GM12873 (cell line): ENCODE results near the gene SLC2A10.

Experiments
- TF ChIP-seq, protein P1 (sequence below): IDR thresholded peaks from 2 replicates; pipeline ENCODE4 v1.5.1; 2012; ENCODE audit warnings: low read depth, mild to moderate bottlenecking, moderate library complexity, low read length, control low read depth; ENCODE audit not compliant: insufficient read depth; ENCODE audit errors: missing control alignments

The SLC2A10 gene

DNA sequence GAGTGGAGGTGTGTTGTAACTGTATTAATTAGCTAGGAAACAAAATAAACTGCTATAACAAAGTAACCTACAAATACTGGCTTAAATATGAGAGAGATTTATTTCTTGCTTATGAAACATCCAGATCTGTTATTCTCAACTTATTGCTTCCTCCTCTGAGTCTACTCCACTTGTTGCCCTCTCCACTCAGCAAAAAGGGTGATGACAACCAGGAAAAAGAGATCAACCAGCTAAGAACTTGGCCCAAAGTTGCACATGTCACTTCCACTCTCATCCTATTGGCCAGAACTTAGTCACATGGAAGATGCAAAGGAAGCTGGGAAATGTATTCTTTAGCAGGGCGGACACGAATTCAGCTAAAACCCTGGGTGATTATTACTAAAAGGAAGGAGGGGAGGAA, 15.0 kb upstream of the SLC2A10 start:
- TF ChIP-seq, protein P1, sequence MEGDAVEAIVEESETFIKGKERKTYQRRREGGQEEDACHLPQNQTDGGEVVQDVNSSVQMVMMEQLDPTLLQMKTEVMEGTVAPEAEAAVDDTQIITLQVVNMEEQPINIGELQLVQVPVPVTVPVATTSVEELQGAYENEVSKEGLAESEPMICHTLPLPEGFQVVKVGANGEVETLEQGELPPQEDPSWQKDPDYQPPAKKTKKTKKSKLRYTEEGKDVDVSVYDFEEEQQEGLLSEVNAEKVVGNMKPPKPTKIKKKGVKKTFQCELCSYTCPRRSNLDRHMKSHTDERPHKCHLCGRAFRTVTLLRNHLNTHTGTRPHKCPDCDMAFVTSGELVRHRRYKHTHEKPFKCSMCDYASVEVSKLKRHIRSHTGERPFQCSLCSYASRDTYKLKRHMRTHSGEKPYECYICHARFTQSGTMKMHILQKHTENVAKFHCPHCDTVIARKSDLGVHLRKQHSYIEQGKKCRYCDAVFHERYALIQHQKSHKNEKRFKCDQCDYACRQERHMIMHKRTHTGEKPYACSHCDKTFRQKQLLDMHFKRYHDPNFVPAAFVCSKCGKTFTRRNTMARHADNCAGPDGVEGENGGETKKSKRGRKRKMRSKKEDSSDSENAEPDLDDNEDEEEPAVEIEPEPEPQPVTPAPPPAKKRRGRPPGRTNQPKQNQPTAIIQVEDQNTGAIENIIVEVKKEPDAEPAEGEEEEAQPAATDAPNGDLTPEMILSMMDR = no peak

DNA sequence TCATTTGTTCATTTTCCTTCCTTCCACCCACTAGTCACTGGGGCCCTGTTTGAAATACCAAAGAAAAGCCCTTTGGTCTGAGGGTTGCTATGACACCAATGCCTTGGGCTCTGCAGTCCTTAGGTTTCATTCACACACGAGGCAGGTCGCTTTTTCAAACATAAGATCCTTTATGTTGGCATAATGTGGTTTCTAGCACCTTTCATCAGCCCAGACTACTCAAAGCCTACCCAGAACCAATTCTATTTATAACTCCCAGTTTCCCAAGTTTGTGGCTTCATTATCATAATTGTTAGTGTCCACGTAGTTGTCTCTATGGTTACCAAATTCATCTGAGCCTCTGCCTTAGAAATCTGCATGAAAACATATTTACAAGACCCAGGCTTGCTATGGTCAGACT, 13.6 kb upstream of the SLC2A10 start:
- TF ChIP-seq, protein P1 = no peak

DNA sequence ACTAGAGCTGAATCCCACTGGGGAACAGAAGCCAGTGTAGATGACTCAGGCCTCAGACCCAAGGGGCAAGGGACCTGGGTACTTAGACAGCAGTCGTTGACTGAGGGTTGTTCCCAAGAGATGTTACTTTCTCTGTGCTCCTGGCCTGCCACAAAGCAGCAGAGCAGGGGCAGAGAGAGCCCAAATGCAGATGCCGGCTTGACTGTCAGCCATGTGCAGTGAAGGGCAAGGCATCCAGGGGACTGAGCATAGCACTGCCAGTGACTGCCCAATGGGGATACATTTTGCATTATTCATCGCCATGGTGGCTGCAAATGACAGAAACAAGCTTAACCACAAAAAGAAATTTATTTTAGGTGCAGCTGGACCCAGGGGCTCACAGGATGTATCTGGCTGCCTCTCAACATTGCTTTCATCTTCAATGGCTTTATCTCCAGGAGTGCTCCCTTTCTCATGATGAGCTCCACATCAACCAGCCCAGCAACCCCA, 12.6 kb upstream of the SLC2A10 start:
- TF ChIP-seq, protein P1 = no peak

DNA sequence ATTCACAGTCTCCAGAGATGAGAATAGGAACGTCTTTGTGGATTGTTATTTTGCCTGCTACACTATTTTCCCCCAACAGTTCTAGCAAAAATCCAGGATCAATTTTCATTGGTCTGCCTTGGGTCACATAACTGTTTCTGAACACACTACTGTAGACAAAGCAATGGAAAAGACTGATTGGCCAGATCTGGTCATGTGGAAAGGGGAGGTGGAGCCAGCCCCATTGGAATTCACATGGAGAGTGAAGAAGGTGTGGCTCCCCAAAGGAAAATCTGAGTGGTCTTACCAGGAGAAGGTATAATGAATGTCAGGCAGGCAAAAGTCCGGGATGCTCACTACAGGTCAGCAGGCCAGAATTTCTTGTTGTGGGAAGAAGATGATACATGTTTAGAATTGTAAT, 10.7 kb upstream of the SLC2A10 start:
- TF ChIP-seq, protein P1 = no peak

DNA sequence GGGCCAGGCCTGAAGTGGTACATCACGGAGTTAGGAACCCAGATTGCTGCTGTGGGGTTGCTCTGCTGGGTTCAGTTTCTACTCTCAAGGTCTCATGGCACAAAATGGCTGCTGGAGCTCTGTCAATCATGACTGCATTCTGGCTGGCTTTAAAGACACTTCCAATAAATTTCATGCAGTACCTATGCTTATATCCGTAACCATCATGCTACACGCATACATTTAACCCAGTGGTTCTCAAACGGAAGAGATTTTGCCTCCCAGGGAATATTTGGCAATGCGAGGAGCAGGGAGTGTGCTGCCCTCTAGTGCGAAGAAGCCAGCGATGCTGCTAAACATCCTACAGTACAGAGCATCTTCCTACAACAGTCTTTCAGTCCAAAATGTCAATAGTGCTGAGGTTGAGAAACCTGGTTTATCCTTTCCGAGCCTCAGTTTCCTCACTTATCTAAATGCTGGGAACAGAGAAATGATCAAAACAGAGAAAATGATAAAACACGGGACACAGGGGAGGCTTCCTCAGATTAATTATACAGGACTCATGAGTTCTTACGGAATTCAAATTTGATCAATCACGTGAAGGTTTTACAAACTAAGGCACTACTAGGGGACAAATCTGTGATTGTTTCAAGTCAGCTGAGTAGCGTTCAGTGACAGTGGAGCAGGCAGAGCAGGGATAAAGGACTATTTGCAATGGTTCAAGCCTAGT, 9.6 kb upstream of the SLC2A10 start:
- TF ChIP-seq, protein P1 = peak; percentile 71

DNA sequence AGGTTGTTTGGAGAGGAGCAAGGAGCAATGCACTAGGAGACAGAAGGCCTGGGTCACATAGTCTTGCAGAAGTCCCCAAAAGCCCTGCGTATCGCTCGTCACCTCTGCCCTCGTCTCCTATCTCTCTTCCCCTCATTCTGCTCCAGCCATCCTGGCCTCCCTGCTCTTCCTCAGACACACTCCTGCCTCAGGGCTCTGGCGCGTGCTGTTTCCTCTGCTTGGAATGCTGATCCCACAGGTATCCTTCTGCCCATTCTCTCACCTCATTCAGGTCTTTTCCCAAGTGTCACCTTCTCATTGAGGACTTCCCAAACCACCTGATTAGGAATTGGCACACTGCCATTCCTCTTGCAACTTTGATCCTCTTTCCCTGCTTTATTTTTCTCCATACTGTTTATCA, 9.0 kb upstream of the SLC2A10 start:
- TF ChIP-seq, protein P1 = no peak

DNA sequence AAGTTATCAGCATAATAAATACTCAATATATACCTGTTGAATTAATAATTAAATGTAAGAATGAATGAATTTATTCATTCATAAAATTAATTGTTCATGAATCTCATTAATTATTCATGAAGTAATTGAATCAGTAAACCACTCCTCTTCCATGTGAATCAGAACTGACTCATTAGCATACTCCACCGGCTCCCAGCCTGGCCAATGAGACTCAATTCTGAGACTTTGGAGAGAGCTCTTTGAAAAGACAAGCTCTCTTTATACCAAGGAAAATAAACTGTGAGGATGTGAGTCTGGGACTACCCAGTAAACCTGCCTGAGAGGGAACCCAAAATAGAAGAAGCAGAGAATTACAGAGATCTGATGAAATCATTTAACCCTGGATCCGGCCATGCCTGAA, 8.4 kb upstream of the SLC2A10 start:
- TF ChIP-seq, protein P1 = no peak
